Aorta (tissue), 5 donors: ENCODE data around the gene ENGASE. TPM values are rescaled to one million over a fixed set of nuclear protein-coding genes. Genes with fewer than 3 reads are reported as not detected.

Experiments used
- ATAC-seq: fragments of 200-7000 bp; cut with Tn5 transposase; one replicate; pipeline ENCODE4 v1.9.1; 2022; ENCODE audit warnings: moderate library complexity; ENCODE audit not compliant: low FRiP score
- DNase-seq, 2 donors: peaks; one replicate each; pipeline ENCODE4 v3.0.0-alpha.2; 2020
- H3K27ac ChIP-seq, 2 donors: one replicate each; pipeline ENCODE4 v1.5.1; 2013; ENCODE audit warnings: low read length in 2 of 2, mild to moderate bottlenecking in 2 of 2, moderate library complexity in 2 of 2, control low read depth in 1 of 2, inconsistent platforms in 1 of 2, low read depth in 1 of 2
- H3K27me3 ChIP-seq, 2 donors: one replicate each; pipeline ENCODE4 v1.6.1; 2013; ENCODE audit warnings: control low read depth in 1 of 2, low read length in 1 of 2, mild to moderate bottlenecking in 1 of 2, moderate library complexity in 1 of 2; ENCODE audit not compliant: insufficient read depth in 2 of 2, control insufficient read depth in 1 of 2
- H3K36me3 ChIP-seq, 2 donors: one replicate each; pipeline ENCODE4 v1.6.1; 2013; ENCODE audit warnings: control low read depth in 1 of 2, low read length in 1 of 2, mild to moderate bottlenecking in 1 of 2; ENCODE audit not compliant: insufficient read depth in 2 of 2, control insufficient read depth in 1 of 2
- H3K4me1 ChIP-seq, 2 donors: one replicate each; pipeline ENCODE4 v1.6.1; 2013; ENCODE audit warnings: low read length in 2 of 2, control low read depth in 1 of 2, mild to moderate bottlenecking in 1 of 2, moderate library complexity in 1 of 2; ENCODE audit not compliant: insufficient read depth in 2 of 2, control insufficient read depth in 1 of 2
- H3K4me3 ChIP-seq, 2 donors: one replicate each; pipeline ENCODE4 v1.5.1; 2013; ENCODE audit warnings: low read length in 2 of 2, control low read depth in 1 of 2, mild to moderate bottlenecking in 1 of 2
- H3K9me3 ChIP-seq: one replicate; pipeline ENCODE4 v1.6.1; 2013; ENCODE audit warnings: mild to moderate bottlenecking, low read length; ENCODE audit not compliant: control insufficient read depth
- WGBS, 2 donors: extraction: QIAGEN DNeasy Blood & Tissue Kit; methylation state at CpG; one replicate each; pipeline ENCODE4 v1.1.7; 2013; 5-methylcytosine and 5-hydroxymethylcytosine counted together
- intact Hi-C, 2 donors: fragments of 100-400 bp; cut with DNase I; formaldehyde crosslinking; loops; one replicate each; pipeline versions ENCODE4 v1.14.2 to v1.15.0; 2022
- long read RNA-seq, 2 donors: library from polyadenylated mRNA; unstranded; transcript quantifications; one replicate each; pipeline ENCODE4 v2.0.0, GENCODE V29; 2020 to 2021
- polyA plus RNA-seq, 2 donors: library from polyadenylated mRNA; stranded (reverse); fragments of 200-250 nt; gene quantifications; one replicate each; pipeline ENCODE4 v1.2.3, GENCODE V29; 2013
- total RNA-seq, 2 donors: library from RNA; stranded (reverse); fragmentation: NEBNext Ultra II Directional; extraction: Animal tissue kit (Norgen Biotek cat#: 25700); gene quantifications; one replicate each; pipeline ENCODE4 v1.2.1, GENCODE V29; 2021
- donor health status: healthy with polysubstance abuse.
- donor health status: Bipolar disorder and iron deficiency.
- donor health status: DM: no; HTN: no; CAD: no.
- donor health status: DM: no; HTN: no; CAD: no.
- donor health status: DM: yes; HTN: yes; CAD: no.

Gene ENGASE
- total RNA-seq (10 to 100 TPM; 42.9 to 60.3 TPM), polyA plus RNA-seq (10 to 100 TPM in 1 of 2 donors, 1 to 10 TPM in 1; 7.0 to 60.5 TPM)
- long read RNA-seq, donor 1, partial matches to known transcripts, result 37 of 119 reads
- long read RNA-seq, donor 1, other reads (novel, unspliced or antisense), result 80 of 119 reads
- long read RNA-seq, donor 2, transcript ENGASE-205 (14 exons, 2,579 nt), result major isoform, 5 of 40 reads
- long read RNA-seq, donor 2, partial matches to known transcripts, result 20 of 40 reads
- long read RNA-seq, donor 2, other reads (novel, unspliced or antisense), result 11 of 40 reads

DNA sequence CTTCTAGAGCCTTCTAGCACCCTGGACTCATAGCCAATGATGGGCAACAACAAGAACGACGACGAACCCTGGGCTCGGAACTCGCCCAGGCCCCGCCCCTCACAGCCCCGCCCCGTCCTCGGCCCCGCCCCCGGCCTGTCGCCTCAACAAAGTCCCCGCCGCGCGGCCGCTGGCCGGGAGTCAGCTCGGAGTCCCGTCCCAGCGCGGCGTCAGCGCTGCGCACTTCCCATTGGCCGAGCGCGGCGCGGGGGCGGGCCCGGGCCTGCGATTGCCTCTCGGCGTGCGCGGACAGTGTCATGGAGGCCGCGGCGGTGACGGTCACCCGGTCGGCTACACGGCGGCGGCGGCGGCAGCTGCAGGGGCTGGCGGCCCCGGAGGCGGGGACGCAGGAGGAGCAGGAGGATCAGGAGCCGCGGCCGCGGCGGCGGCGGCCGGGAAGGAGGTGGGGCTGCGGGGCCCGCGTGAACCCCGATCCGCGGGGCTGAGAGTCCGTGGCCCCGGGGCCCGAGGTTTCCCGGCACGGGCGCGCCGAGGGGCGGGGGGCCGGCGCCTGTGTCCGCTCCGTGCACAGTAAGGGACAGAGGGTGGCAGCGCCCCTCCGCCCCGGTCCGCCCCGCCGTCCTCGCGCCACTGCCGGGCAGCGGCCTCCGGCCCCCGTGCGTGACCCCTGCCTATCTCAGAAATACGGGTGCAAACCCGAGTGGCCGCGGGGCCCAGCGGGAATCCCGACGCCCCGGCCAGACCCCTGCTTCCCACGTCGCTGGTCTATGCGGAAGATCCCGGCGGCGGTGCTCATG, at the start of gene ENGASE:
ENGASE (plus strand) TSS at position 176 of the 797 bp plus-strand sequence; CDS start at position 297, 121 bp downstream.
- Histone ChIP-seq H3K4me3 (peak within 1 kb of the TSS; percentile 61 to 62), H3K27me3 (no peaks in the 10 kb centered on the region), H3K36me3 (no peaks in the 10 kb centered on the region), H3K4me1 (no peaks in the 10 kb centered on the region), H3K27ac (peak within 1 kb of the TSS in 1 of 2 donors; percentile 23), H3K9me3 (no peaks in the 10 kb centered on the region)
- peak; percentile 97 to 98 for DNase-seq
- intact Hi-C loops, result loop anchor here (10.0 kb wide), 1 partner anchor 50 kb away; the partner anchor contains the start of gene C1QTNF1 (in 2 of the 2)
- WGBS, 2 donors, result 0 to 1% methylated on average over 79 to 106 of the region's 106 CpGs
- ATAC-seq, result peak; percentile 97

DNA sequence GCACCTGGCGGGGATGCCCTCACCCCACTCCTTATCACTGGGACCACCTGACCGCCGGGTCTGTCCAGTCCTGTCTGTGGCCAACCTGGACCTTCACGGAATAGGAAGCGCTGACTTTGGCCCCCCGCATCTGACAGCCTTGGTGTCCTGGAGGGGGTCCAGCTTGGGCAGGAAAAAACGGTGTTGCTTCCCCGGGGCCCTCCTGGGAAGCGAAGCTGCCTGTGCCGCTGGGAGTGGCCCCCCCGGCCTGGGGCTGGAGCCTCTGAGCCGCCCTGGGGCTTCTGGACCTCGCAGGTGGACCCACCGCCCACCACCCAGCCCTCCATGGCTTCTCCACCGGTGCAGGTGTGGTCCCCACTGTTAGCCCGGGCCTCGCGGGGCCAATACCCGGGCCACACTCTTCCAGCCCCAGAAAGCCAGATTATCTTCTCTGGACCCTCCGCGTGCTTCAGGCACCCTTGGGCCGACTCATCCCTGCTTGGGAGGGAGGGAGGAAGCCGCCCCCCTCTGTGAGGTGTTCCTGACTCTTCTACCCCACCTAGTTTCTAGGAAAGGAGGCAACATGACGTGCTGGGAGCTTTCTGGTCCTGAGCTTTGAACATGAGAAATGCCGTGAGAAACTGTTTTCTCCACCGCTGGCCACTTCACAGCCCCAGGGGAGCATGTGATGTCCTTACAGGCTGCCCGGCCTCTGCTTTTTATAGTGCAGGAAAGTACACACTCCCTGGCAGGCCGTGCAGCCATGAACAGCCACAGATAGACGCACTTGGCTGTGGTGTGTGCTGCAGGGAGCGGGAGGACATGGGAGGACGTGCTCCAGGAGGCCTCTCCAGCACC, 49.5 kb upstream of the ENGASE start:
- intact Hi-C loops, result loop anchor here (10.0 kb wide), 1 partner anchor 50 kb away; the partner anchor contains the start of gene ENGASE (in 2 of the 2)
- Histone ChIP-seq H3K4me1 (peaks cover 0 to 10% of the 10 kb centered on the region in 2 donors), H3K27ac (peak overlapping the region in 1 of 2 donors; percentile 55), H3K36me3 (no peaks in the 10 kb centered on the region), H3K4me3 (peak overlapping the region; percentile 68 to 71), H3K27me3 (no peaks in the 10 kb centered on the region), H3K9me3 (no peaks in the 10 kb centered on the region)
- 12 to 16% methylated on average over 28 to 31 of the region's 31 CpGs for WGBS, 2 donors
- peak; percentile 65 to 82 for DNase-seq
- peak; percentile 31 for ATAC-seq

DNA sequence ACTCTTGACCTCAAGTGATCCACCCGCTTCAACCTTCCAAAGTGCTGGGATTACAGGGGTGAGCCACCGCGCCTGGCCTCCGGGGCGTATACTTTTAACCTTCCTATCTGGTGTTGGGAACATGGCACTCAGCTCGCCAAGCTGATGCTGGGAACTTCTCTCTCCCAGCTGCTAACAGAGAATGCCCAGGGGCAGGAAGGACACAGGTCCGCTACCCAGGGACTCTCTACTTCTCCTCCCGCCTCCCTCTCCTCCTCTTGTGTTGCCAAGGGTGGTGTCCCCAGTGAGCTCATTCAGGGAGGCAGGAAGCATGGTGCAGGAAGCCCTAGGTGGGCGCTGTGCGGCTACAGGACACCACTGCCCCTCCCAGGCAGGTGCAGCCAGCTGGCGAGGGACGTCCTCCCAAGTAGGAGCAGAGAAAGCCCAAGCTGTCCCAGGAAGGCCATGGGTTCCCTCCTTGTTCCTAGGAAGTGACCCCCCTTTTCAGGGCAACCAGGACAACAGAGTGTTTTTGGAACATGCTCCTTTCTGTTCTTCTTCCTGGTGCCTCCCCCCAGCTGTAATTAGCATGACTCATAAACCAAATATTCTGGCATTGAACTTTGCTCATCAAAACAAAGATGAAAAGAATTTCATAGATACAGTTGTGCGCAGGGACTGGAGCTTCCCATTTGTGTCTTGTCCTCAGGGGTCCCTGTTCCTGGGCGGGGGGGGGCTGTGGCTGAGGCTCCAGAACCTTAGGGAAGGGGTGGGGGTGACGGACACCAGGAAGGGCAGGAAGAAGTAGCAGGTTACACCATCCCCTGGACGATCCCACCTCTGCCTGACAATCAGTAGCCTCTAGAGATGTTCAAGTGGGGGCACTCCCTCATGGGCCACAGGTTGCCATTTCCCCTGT, 48.0 kb upstream of the ENGASE start:
- ATAC-seq, result no peak
- no peaks in the 10 kb centered on the region for H3K27me3 ChIP-seq
- H3K36me3 ChIP-seq, result no peaks in the 10 kb centered on the region
- peak overlapping the region in 1 of 2 donors; percentile 78 for H3K27ac ChIP-seq
- H3K4me3 ChIP-seq, result no peak overlapping the region
- peaks cover 0 to 3% of the 10 kb centered on the region in 2 donors for H3K4me1 ChIP-seq
- 80 to 89% methylated on average over 16 of the region's 16 CpGs for WGBS, 2 donors
- H3K9me3 ChIP-seq, result no peaks in the 10 kb centered on the region
- peak; percentile 50 to 80 for DNase-seq
- intact Hi-C loops, result loop anchor here (10.0 kb wide), 1 partner anchor 48 kb away; the partner anchor contains the start of gene ENGASE (in 2 of the 2)

GRCh38 chr17:79027274-79027924, 47.2 kb upstream of the ENGASE start:
- DNase-seq (peak; percentile 52 to 66), ATAC-seq (no peak)
- no peaks in the 10 kb centered on the region for H3K36me3 ChIP-seq
- intact Hi-C loops, result loop anchor here (10.0 kb wide), 1 partner anchor 47 kb away; the partner anchor contains the start of gene ENGASE (in 2 of the 2)
- peak overlapping the region in 1 of 2 donors; percentile 78 for H3K27ac ChIP-seq
- 7 to 13% methylated on average over 10 of the region's 10 CpGs for WGBS, 2 donors
- H3K9me3 ChIP-seq, result no peaks in the 10 kb centered on the region
- no peak overlapping the region for H3K4me3 ChIP-seq
- peaks cover 0 to 3% of the 10 kb centered on the region in 2 donors for H3K4me1 ChIP-seq
- H3K27me3 ChIP-seq, result no peaks in the 10 kb centered on the region

DNA sequence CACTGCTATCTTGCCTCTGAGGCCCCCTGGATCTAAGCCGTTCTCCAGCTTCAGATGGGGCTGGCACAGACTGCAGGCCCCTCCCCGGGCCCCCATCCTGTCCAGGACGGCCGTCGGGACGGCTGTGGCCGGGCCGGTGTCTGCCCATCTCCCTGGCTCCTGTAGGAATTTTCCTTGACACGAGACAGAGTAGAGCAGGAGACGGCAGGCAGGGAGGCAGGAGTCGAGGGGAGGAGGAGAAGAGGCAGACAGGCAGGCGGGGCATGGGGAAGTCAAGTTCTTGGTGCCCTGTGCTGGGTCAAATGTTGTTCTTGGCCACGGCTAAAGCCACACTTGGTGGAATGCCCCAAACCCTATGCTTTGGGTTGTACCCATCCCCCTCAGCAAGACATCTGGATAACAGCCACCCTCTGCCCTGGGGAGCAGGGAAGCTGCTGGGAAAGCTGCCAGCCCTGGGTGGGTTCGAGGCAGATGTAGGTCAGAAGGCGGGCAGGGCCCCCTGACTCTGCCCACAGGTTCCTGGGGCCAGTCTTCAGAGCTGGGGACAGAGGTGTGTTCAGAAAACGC, 46.6 kb upstream of the ENGASE start:
- 4 to 5% methylated on average over 16 of the region's 16 CpGs for WGBS, 2 donors
- DNase-seq (peak; percentile 83 to 86), ATAC-seq (peak; percentile 64)
- Histone ChIP-seq H3K27me3 (no peaks in the 10 kb centered on the region), H3K4me3 (no peak overlapping the region), H3K36me3 (no peaks in the 10 kb centered on the region), H3K4me1 (peaks cover 0 to 3% of the 10 kb centered on the region in 2 donors), H3K27ac (peak overlapping the region in 1 of 2 donors; percentile 78), H3K9me3 (no peaks in the 10 kb centered on the region)
- intact Hi-C loops, result loop anchor here (10.0 kb wide), 1 partner anchor 47 kb away; the partner anchor contains the start of gene ENGASE (in 2 of the 2)

GRCh38 chr17:79028496-79029326, 45.9 kb upstream of the ENGASE start:
- DNase-seq, result peak; percentile 32 to 68
- no peaks in the 10 kb centered on the region for H3K9me3 ChIP-seq
- no peak for ATAC-seq
- intact Hi-C loops, result loop anchor here (10.0 kb wide), 1 partner anchor 46 kb away; the partner anchor contains the start of gene ENGASE (in 2 of the 2)
- H3K4me1 ChIP-seq, result peaks cover 1 to 3% of the 10 kb centered on the region in 2 donors
- no peaks in the 10 kb centered on the region for H3K36me3 ChIP-seq
- no peak overlapping the region for H3K27ac ChIP-seq
- no peaks in the 10 kb centered on the region for H3K27me3 ChIP-seq
- no peak overlapping the region for H3K4me3 ChIP-seq
- 66 to 70% methylated on average over 17 of the region's 17 CpGs for WGBS, 2 donors
